Ascending aorta (tissue), 2 donors: ENCODE results near the gene C18orf63. TPM values are rescaled to one million over a fixed set of nuclear protein-coding genes. Genes with fewer than 3 reads are reported as not detected.
A peak's percentile ranks its signal among the peaks of the same experiment; 100 is the strongest.
"Not testable (repeated sequence)": the region's sequence is repeated elsewhere in the genome, so short reads cannot be mapped to it uniquely, and the experiment has no call there.

ENCODE experiments used
- DNase-seq, 2 donors: peaks; one replicate each; pipeline ENCODE4 v3.0.0-alpha.2; 2019; ENCODE audit warnings: low spot score in 2 of 2
- H3K27ac ChIP-seq, 2 donors: fragments of 200-600 bp; sonication (generic); one replicate each; pipeline ENCODE4 v1.5.1; 2016 to 2017; ENCODE audit warnings: mild to moderate bottlenecking in 1 of 2
- H3K27me3 ChIP-seq: fragments of 200-600 bp; sonication (generic); one replicate; pipeline ENCODE4 v1.5.1; 2017
- H3K36me3 ChIP-seq, 2 donors: fragments of 200-600 bp; sonication (generic); one replicate each; pipeline ENCODE4 v1.5.1; 2016
- H3K4me1 ChIP-seq, 2 donors: fragments of 200-600 bp; sonication (generic); one replicate each; pipeline ENCODE4 v1.5.1; 2016 to 2017; ENCODE audit warnings: mild to moderate bottlenecking in 1 of 2
- H3K4me3 ChIP-seq, 2 donors: fragments of 200-600 bp; sonication (generic); one replicate each; pipeline ENCODE4 v1.5.1; 2016 to 2017; ENCODE audit warnings: mild to moderate bottlenecking in 1 of 2
- H3K9me3 ChIP-seq, 2 donors: fragments of 200-600 bp; sonication (generic); one replicate each; pipeline ENCODE4 v1.5.1; 2016
- intact Hi-C: fragments of 100-400 bp; cut with DNase I; formaldehyde crosslinking; loops from one replicate; pipeline ENCODE4 v1.15.1; 2023
- total RNA-seq: library from RNA; depleted of rRNA; stranded (reverse); fragments of >200 nt; gene quantifications from one replicate; pipeline ENCODE4 v1.1.0, GENCODE V29; 2016
- TF ChIP-seq, protein P1 (sequence below), 3 experiments: fragments of 200-600 bp in 2 of 3; fragments of 450-650 bp in 1 of 3; sonication (generic) in 2 of 3; IDR thresholded peaks; one replicate each; pipeline ENCODE4 v1.5.1; 2016 to 2019; ENCODE audit warnings: antibody characterized with exemption in 3 of 3, mild to moderate bottlenecking in 1 of 3, moderate library complexity in 1 of 3

The C18orf63 gene
- total RNA-seq, 1 donor from 2014 or later: not detected

DNA sequence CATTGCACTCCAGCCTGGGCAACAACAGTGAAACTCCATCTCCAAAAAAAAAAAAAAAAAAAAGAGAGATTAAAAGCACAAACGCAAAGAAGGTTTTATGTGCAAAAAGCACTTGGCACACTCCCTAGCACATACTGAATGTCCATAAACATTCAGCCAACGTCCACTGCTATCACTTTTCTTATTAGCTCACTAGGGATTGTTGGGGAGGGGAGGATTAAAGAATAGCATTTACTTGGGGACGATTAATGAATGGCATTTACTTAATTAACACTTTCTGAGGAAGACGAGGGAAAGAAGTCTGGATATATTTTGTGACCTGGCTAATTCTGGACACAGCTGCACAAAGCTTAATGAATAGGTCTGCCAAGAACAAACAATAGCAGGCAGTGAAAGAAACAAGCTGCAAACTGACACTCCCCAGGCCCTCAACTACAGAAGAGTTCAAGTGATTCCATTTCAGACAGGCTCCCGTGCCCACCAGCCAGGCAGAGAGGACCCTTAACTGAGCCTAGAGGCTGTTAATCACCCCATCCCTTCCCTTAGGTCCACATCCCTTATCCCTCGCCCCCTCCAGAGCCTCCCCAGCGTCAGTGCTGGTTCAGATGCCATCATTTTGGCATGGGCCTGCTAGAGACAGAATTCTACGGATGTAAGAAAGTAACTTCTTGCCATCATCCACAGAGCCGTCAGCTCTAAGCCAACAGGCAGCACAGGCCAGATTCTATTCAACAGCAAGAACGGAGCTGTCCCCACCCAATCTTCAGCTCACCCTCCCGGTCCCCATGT lies 31.3 kb upstream of the C18orf63 start:
- H3K4me1 ChIP-seq: peaks cover 0 to under 1% of the 10 kb centered on the region in 2 donors
- TF ChIP-seq, protein P1, sequence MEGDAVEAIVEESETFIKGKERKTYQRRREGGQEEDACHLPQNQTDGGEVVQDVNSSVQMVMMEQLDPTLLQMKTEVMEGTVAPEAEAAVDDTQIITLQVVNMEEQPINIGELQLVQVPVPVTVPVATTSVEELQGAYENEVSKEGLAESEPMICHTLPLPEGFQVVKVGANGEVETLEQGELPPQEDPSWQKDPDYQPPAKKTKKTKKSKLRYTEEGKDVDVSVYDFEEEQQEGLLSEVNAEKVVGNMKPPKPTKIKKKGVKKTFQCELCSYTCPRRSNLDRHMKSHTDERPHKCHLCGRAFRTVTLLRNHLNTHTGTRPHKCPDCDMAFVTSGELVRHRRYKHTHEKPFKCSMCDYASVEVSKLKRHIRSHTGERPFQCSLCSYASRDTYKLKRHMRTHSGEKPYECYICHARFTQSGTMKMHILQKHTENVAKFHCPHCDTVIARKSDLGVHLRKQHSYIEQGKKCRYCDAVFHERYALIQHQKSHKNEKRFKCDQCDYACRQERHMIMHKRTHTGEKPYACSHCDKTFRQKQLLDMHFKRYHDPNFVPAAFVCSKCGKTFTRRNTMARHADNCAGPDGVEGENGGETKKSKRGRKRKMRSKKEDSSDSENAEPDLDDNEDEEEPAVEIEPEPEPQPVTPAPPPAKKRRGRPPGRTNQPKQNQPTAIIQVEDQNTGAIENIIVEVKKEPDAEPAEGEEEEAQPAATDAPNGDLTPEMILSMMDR (IDR thresholded peaks at IDR 0.05): no peak
- no peaks in the 10 kb centered on the region for H3K27me3 ChIP-seq
- no peak for DNase-seq
- intact Hi-C loops: no loop called here
- H3K9me3 ChIP-seq: no peaks in the 10 kb centered on the region
- peak overlapping the region; percentile 28 to 40 for H3K27ac ChIP-seq
- no peaks in the 10 kb centered on the region for H3K36me3 ChIP-seq
- H3K4me3 ChIP-seq: no peak overlapping the region

DNA sequence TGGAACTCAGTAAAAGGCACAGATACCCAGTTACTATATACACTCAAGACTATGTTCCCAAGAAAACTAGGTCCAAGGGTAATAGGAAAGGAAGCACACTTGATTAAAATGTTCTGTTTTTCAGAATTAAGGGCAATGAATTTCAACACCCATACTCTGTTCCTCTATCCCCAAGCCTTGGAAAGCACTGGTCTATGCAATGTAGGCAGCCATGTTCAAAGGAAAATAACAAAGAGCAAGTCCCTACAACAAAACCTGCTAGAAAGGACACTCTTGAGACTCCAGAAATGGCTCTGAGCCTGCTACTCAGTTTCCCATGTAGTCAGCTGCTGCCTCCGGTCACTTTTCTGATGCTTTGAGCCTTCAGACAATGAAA lies 30.7 kb upstream of the C18orf63 start:
- H3K4me3 ChIP-seq: no peak overlapping the region
- peak overlapping the region in 1 of 2 donors; percentile 40 for H3K27ac ChIP-seq
- intact Hi-C loops: no loop called here
- DNase-seq: no peak
- H3K27me3 ChIP-seq: no peaks in the 10 kb centered on the region
- no peaks in the 10 kb centered on the region for H3K9me3 ChIP-seq
- no peaks in the 10 kb centered on the region for H3K36me3 ChIP-seq
- TF ChIP-seq, protein P1 (IDR thresholded peaks at IDR 0.05): no peak
- peaks cover 0 to 3% of the 10 kb centered on the region in 2 donors for H3K4me1 ChIP-seq

DNA sequence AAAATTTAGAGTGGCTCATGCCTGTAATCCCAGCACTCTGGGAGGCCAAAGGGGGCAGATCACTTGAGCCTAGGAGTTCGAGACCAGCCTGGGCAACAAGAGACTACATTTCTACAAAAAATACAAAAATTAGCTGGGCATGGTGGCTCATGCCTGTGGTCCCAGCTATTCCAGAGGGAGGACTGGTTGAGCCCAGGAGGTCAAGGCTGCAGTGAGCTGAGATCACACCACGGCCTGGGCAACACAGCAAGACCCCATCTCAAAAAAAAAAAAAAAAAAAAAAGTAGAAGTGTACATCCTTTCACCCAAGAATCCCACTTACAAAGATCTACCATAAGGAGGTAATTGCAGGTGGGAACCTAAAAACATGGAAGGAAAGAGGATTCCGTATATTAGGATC lies 30.1 kb upstream of the C18orf63 start:
- H3K4me1 ChIP-seq, H3K27me3 ChIP-seq, H3K4me3 ChIP-seq, H3K36me3 ChIP-seq, intact Hi-C loops, DNase-seq, H3K27ac ChIP-seq, H3K9me3 ChIP-seq: not testable (repeated sequence)

DNA sequence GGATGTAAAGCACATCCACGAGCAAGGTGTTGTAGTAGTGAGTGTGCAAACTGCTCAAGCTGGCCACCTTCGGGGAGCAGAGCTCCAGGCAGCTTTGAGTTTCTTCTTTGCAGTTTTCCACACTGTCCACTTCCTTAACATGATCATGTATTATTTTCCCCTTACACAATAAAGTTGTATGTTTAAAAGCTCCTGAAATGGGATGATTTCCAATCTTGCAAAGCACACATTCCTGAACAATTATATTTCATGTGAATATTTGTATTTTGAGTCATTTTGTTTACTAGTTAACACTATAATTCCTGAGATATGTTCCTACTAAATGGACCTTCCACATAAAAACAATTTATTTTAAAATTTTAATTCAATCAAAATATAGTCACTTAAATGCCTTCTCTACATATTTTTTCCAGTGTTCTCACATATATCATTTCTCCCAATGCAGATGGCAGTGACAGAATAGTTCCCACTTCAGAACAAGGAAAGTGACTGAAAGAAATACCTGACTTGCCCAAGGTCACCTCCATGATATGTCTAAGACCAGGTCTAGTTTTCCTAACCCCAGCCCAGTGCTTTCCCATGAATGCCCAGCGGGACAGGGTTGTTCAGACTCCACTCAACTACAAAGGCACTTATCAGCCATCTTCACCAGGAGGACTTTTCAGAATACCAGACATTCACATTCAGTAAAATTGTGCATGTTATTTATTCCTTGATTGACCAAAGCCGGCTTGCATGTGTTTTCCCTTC lies 29.4 kb upstream of the C18orf63 start:
- H3K27ac ChIP-seq: no peak overlapping the region
- H3K4me3 ChIP-seq: no peak overlapping the region
- H3K9me3 ChIP-seq: no peaks in the 10 kb centered on the region
- DNase-seq: no peak
- H3K27me3 ChIP-seq: no peaks in the 10 kb centered on the region
- peaks cover 5 to 8% of the 10 kb centered on the region in 2 donors for H3K4me1 ChIP-seq
- TF ChIP-seq, protein P1 (IDR thresholded peaks at IDR 0.05): no peak
- no peaks in the 10 kb centered on the region for H3K36me3 ChIP-seq
- intact Hi-C loops: no loop called here

DNA sequence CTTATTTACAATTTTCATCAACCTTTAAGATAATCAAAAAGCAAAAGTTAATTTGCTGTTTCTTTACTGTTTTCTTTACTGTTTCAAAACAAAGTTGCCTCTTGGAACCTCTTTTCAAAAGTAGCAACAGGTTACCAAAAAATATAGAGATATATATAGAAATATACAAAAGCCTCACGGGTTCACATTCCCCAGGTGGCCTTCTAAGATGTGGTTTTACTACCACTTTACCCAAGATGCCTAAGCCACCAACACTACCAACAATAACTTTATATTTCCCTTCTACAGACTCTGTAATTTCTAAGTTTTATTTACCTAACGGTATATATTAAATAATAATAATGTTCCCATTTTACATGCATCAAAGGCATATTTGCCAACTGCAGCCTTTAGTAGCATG lies 28.8 kb upstream of the C18orf63 start:
- H3K27ac ChIP-seq: no peak overlapping the region
- H3K9me3 ChIP-seq: no peaks in the 10 kb centered on the region
- no peaks in the 10 kb centered on the region for H3K27me3 ChIP-seq
- TF ChIP-seq, protein P1 (IDR thresholded peaks at IDR 0.05): no peak
- DNase-seq: no peak
- H3K4me1 ChIP-seq: peaks cover 5 to 8% of the 10 kb centered on the region in 2 donors
- H3K36me3 ChIP-seq: no peaks in the 10 kb centered on the region
- intact Hi-C loops: no loop called here
- H3K4me3 ChIP-seq: no peak overlapping the region

DNA sequence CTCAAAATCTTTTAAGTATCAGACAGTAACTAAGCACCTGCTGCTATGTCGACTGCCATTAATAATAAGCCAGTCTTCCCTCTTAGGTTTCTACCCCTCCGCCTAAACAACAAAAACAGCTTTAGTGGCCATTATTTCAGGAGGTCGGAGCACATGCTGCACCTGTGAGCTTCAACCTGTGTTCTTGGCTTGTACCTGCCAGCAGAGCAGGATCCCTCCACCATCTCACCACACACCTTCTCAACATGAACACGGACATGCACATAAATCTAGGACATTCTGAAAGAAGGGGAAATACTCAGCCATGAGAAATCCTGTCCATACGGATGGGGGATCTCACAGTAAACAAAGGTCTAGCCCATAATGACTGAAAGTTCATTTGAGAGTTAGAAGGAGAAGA lies 27.6 kb upstream of the C18orf63 start:
- TF ChIP-seq, protein P1 (IDR thresholded peaks at IDR 0.05): no peak
- intact Hi-C loops: loop anchor here (2.0 kb wide), 1 partner anchor 53 kb away; no protein-coding TSS in a partner anchor
- Histone ChIP-seq H3K27ac (no peak overlapping the region), H3K27me3 (no peaks in the 10 kb centered on the region), H3K4me3 (no peak overlapping the region), H3K36me3 (no peaks in the 10 kb centered on the region), H3K4me1 (peaks cover 5 to 8% of the 10 kb centered on the region in 2 donors), H3K9me3 (no peaks in the 10 kb centered on the region)
- DNase-seq: no peak
